ENCODE measurements around the gene SETD2. TPM values are rescaled to one million over a fixed set of nuclear protein-coding genes. Genes with fewer than 3 reads are reported as not detected.

SETD2 gene
- total and polyA plus RNA-seq, 9 of the 15 experiments (the other 6 are each of a cell fraction or from before 2014, with no cell fraction given), result 8.2 to 44.0 (median 33.6) TPM

DNA sequence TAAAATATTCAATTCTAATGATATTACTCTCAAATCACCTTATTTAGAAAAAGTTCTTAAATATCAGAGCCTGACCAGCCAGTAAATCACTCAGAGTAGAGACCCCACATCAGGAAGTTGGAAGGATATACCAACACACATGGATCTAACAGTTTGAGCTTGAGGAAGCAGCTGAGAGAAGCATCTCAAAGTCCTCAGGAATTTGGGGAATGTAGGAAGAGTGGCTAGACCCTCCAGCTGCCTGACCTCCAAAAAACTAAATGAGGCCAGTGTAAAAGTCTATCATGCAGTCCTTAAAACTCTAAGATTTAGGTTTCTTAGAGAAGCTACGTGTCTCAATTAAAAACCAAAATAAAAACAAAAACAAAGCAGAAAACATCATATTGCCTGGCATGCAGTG is 55.4 kb downstream of the SETD2 start (continued):
- no peak for TF ChIP-seq ZNF407 (IDR thresholded peaks at IDR 0.05; ENCODE audit: low read depth)
- TF ChIP-seq, protein P1, sequence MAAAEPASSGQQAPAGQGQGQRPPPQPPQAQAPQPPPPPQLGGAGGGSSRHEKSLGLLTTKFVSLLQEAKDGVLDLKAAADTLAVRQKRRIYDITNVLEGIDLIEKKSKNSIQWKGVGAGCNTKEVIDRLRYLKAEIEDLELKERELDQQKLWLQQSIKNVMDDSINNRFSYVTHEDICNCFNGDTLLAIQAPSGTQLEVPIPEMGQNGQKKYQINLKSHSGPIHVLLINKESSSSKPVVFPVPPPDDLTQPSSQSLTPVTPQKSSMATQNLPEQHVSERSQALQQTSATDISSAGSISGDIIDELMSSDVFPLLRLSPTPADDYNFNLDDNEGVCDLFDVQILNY (CRISPR knock-in tag; IDR thresholded peaks at IDR 0.05), result no peak
- TF ChIP-seq PHB2 (IDR thresholded peaks at IDR 0.05; ENCODE audit: low read depth), result no peak
- TF ChIP-seq TEAD4 (IDR thresholded peaks at IDR 0.05; ENCODE audit: low read length), result no peak
- TF ChIP-seq TEAD4 (CRISPR knock-in tag; IDR thresholded peaks at IDR 0.05; ENCODE audit: borderline replicate concordance), result no peak
- no peak for TF ChIP-seq ZBTB7A (IDR thresholded peaks at IDR 0.05; ENCODE audit: borderline replicate concordance, control insufficient read depth, low read depth, low read length)
- no peak for TF ChIP-seq SIN3B (IDR thresholded peaks at IDR 0.05; ENCODE audit: low read depth)
- no peak for TF ChIP-seq ZNF507 (tag; conservative IDR thresholded peaks at IDR 0.05)
